ENCODE results near the gene PXMP4.
"Not testable (repeated sequence)": the region's sequence is repeated elsewhere in the genome, so short reads cannot be mapped to it uniquely, and the experiment has no call there.

PXMP4 gene

GRCh38 chr20:33709905-33710541 lies 10.1 kb downstream of the PXMP4 start:
- in situ Hi-C loops (cut with MboI; ENCODE audit: low pct_unique_long_range_greater_than_20kb, low sequenced_read_pairs) = no loop called here
- no peak for DNase-seq

GRCh38 chr20:33709398-33709797 lies 10.7 kb downstream of the PXMP4 start:
- DNase-seq = no peak
- in situ Hi-C loops (cut with MboI; ENCODE audit: low pct_unique_long_range_greater_than_20kb, low sequenced_read_pairs) = no loop called here

- no peak for DNase-seq
These were observed 12.4 kb downstream of the PXMP4 start for GRCh38 chr20:33707668-33708067.

GRCh38 chr20:33704197-33704924 lies 15.7 kb downstream of the PXMP4 start:
- in situ Hi-C loops (cut with MboI; ENCODE audit: low pct_unique_long_range_greater_than_20kb, low sequenced_read_pairs) = no loop called here
- DNase-seq = no peak

More at GRCh38 chr20:33707668-33708067, 12.4 kb downstream of the PXMP4 start:
- in situ Hi-C loops (cut with MboI; ENCODE audit: low pct_unique_long_range_greater_than_20kb, low sequenced_read_pairs) = no loop called here

GRCh38 chr20:33703498-33704137 lies 16.5 kb downstream of the PXMP4 start:
- in situ Hi-C loops (cut with MboI; ENCODE audit: low pct_unique_long_range_greater_than_20kb, low sequenced_read_pairs) = no loop called here
- no peak for DNase-seq

GRCh38 chr20:33702861-33703260 lies 17.2 kb downstream of the PXMP4 start:
- in situ Hi-C loops (cut with MboI; ENCODE audit: low pct_unique_long_range_greater_than_20kb, low sequenced_read_pairs) = no loop called here
- DNase-seq = no peak

- DNase-seq = no peak
These were observed 18.3 kb downstream of the PXMP4 start for GRCh38 chr20:33701629-33702450.

GRCh38 chr20:33700696-33701441 lies 19.2 kb downstream of the PXMP4 start:
- in situ Hi-C loops (cut with MboI; ENCODE audit: low pct_unique_long_range_greater_than_20kb, low sequenced_read_pairs) = not testable (repeated sequence)

More at GRCh38 chr20:33701629-33702450, 18.3 kb downstream of the PXMP4 start:
- in situ Hi-C loops (cut with MboI; ENCODE audit: low pct_unique_long_range_greater_than_20kb, low sequenced_read_pairs) = no loop called here

GRCh38 chr20:33698966-33699365 lies 21.1 kb downstream of the PXMP4 start:
- DNase-seq; in situ Hi-C loops (cut with MboI; ENCODE audit: low pct_unique_long_range_greater_than_20kb, low sequenced_read_pairs): not testable (repeated sequence)

More at GRCh38 chr20:33700696-33701441, 19.2 kb downstream of the PXMP4 start:
- not testable (repeated sequence) for DNase-seq

- in situ Hi-C loops (cut with MboI; ENCODE audit: low pct_unique_long_range_greater_than_20kb, low sequenced_read_pairs) = no loop called here
These were observed 23.0 kb downstream of the PXMP4 start for GRCh38 chr20:33697129-33697528.

GRCh38 chr20:33696448-33696847 lies 23.7 kb downstream of the PXMP4 start:
- no peak for DNase-seq
- in situ Hi-C loops (cut with MboI; ENCODE audit: low pct_unique_long_range_greater_than_20kb, low sequenced_read_pairs) = no loop called here

More at GRCh38 chr20:33697129-33697528, 23.0 kb downstream of the PXMP4 start:
- no peak for DNase-seq

- in situ Hi-C loops (cut with MboI; ENCODE audit: low pct_unique_long_range_greater_than_20kb, low sequenced_read_pairs) = no loop called here
- DNase-seq = no peak
These were observed 25.5 kb downstream of the PXMP4 start for GRCh38 chr20:33694639-33695012.

- in situ Hi-C loops (cut with MboI; ENCODE audit: low pct_unique_long_range_greater_than_20kb, low sequenced_read_pairs) = no loop called here
- DNase-seq = no peak
These were observed 26.1 kb downstream of the PXMP4 start for GRCh38 chr20:33693741-33694638.

GRCh38 chr20:33693289-33693688 lies 26.8 kb downstream of the PXMP4 start:
- DNase-seq = no peak
- in situ Hi-C loops (cut with MboI; ENCODE audit: low pct_unique_long_range_greater_than_20kb, low sequenced_read_pairs) = no loop called here

GRCh38 chr20:33689973-33690372 lies 30.1 kb downstream of the PXMP4 start:
- DNase-seq = peak; percentile 83

GRCh38 chr20:33689493-33689892 lies 30.6 kb downstream of the PXMP4 start:
- in situ Hi-C loops (cut with MboI; ENCODE audit: low pct_unique_long_range_greater_than_20kb, low sequenced_read_pairs) = no loop called here
- DNase-seq = no peak

More at GRCh38 chr20:33689973-33690372, 30.1 kb downstream of the PXMP4 start:
- in situ Hi-C loops (cut with MboI; ENCODE audit: low pct_unique_long_range_greater_than_20kb, low sequenced_read_pairs) = no loop called here

- in situ Hi-C loops (cut with MboI; ENCODE audit: low pct_unique_long_range_greater_than_20kb, low sequenced_read_pairs) = no loop called here
- no peak for DNase-seq
These were observed 31.1 kb downstream of the PXMP4 start for GRCh38 chr20:33688938-33689424.
